Panc1 (cell line): ENCODE data around the gene FAM107B.

Source experiments
- POLR2AphosphoS5 ChIP-seq: IDR thresholded peaks from 2 replicates; pipeline ENCODE4 v1.6.1; 2012; ENCODE audit warnings: mild to moderate bottlenecking, low read depth, low read length, moderate library complexity
- SIN3A ChIP-seq: IDR thresholded peaks from 2 replicates; pipeline ENCODE4 v1.6.1; 2012; ENCODE audit warnings: low read depth, mild to moderate bottlenecking, low read length, moderate library complexity, borderline replicate concordance; ENCODE audit not compliant: insufficient read depth
- TCF7L2 ChIP-seq: IDR thresholded peaks from 2 replicates; pipeline ENCODE4 v1.6.1; 2011; ENCODE audit warnings: mild to moderate bottlenecking, low read depth, low read length, inconsistent platforms
- TF ChIP-seq, protein P1 (sequence below): fragments of 450-650 bp; IDR thresholded peaks from 2 replicates; pipeline ENCODE4 v1.5.1; 2017; ENCODE audit warnings: mild to moderate bottlenecking
- TF ChIP-seq, protein P2 (sequence below), 2 experiments: IDR thresholded peaks; 2 replicates each; pipeline ENCODE4 v1.6.1; 2011 to 2012; ENCODE audit warnings: low read depth in 2 of 2, control low read depth in 1 of 2, low read length in 1 of 2, mild to moderate bottlenecking in 1 of 2, moderate library complexity in 1 of 2; ENCODE audit not compliant: insufficient read depth in 1 of 2

DNA sequence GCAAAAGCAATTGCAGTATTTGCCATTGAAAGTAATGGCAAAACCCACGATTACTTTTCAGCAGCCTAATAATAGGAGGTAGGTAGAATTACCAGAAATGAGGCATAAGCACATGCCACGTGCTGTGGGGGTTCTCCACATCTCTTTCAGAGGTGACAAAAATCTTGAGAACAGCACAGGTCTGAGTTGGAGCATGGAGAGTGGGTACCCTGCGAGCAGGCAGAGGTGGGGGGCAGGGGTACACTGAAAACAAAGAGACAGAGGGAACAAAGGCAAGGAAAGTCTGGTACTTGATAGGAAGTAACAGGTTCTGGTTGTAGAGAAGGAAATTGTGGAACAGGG is 75.9 kb downstream of the FAM107B start:
- TF ChIP-seq, protein P1, sequence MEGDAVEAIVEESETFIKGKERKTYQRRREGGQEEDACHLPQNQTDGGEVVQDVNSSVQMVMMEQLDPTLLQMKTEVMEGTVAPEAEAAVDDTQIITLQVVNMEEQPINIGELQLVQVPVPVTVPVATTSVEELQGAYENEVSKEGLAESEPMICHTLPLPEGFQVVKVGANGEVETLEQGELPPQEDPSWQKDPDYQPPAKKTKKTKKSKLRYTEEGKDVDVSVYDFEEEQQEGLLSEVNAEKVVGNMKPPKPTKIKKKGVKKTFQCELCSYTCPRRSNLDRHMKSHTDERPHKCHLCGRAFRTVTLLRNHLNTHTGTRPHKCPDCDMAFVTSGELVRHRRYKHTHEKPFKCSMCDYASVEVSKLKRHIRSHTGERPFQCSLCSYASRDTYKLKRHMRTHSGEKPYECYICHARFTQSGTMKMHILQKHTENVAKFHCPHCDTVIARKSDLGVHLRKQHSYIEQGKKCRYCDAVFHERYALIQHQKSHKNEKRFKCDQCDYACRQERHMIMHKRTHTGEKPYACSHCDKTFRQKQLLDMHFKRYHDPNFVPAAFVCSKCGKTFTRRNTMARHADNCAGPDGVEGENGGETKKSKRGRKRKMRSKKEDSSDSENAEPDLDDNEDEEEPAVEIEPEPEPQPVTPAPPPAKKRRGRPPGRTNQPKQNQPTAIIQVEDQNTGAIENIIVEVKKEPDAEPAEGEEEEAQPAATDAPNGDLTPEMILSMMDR: no peak
- no peak for TF ChIP-seq TCF7L2
- no peak for TF ChIP-seq POLR2AphosphoS5
- TF ChIP-seq, protein P2, sequence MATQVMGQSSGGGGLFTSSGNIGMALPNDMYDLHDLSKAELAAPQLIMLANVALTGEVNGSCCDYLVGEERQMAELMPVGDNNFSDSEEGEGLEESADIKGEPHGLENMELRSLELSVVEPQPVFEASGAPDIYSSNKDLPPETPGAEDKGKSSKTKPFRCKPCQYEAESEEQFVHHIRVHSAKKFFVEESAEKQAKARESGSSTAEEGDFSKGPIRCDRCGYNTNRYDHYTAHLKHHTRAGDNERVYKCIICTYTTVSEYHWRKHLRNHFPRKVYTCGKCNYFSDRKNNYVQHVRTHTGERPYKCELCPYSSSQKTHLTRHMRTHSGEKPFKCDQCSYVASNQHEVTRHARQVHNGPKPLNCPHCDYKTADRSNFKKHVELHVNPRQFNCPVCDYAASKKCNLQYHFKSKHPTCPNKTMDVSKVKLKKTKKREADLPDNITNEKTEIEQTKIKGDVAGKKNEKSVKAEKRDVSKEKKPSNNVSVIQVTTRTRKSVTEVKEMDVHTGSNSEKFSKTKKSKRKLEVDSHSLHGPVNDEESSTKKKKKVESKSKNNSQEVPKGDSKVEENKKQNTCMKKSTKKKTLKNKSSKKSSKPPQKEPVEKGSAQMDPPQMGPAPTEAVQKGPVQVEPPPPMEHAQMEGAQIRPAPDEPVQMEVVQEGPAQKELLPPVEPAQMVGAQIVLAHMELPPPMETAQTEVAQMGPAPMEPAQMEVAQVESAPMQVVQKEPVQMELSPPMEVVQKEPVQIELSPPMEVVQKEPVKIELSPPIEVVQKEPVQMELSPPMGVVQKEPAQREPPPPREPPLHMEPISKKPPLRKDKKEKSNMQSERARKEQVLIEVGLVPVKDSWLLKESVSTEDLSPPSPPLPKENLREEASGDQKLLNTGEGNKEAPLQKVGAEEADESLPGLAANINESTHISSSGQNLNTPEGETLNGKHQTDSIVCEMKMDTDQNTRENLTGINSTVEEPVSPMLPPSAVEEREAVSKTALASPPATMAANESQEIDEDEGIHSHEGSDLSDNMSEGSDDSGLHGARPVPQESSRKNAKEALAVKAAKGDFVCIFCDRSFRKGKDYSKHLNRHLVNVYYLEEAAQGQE (IDR thresholded peaks at IDR 0.05; ENCODE audit: insufficient read depth in 1 of 2, low read depth in 2 of 2, low read length in 1 of 2): no peak
- no peak for TF ChIP-seq SIN3A
